ENCODE measurements around the gene CAPN8.
"Not testable (repeated sequence)": the region's sequence is repeated elsewhere in the genome, so short reads cannot be mapped to it uniquely, and the experiment has no call there.

Gene CAPN8

GRCh38 chr1:223519116-223519515 lies 146.4 kb downstream of the CAPN8 start:
- DNase-seq: no peak

DNA sequence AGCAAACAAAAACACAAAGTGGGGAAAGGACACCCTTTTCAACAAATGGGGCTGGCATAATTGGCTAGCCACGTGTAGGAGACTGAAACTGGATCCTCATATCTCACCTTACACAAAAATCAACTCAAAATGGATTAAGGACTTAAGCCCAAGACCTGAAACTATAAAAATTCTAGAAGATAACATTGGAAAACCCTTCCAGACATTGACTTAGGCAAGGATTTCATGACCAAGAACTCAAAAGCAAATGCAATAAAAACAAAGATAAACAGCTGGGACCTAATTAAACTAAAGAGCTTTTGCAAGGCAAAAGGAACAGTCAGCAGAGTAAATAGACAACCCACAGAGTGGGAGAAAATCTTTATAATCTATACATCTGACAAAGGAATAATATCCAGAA lies 146.9 kb downstream of the CAPN8 start:
- DNase-seq: not testable (repeated sequence)

DNA sequence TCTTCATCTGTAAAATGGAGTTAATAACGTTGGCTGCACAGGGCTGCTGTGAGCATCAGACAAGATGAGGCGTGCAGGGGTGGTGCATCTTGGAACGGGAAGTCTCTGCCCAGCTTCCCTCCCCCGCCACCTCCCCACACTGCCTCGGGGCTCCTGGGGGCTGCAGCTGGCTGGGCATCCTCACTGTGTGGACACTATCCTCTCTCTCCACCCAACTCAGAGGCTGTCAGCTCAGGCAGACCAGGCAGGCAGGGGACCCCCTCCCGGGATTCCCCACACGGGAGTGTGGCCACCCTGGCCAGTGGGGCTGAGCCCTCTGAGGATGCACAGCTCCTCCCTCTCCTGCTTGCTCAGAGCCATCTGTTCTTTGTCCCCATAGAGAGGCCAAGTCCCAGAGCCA lies 149.6 kb downstream of the CAPN8 start:
- DNase-seq: no peak

DNA sequence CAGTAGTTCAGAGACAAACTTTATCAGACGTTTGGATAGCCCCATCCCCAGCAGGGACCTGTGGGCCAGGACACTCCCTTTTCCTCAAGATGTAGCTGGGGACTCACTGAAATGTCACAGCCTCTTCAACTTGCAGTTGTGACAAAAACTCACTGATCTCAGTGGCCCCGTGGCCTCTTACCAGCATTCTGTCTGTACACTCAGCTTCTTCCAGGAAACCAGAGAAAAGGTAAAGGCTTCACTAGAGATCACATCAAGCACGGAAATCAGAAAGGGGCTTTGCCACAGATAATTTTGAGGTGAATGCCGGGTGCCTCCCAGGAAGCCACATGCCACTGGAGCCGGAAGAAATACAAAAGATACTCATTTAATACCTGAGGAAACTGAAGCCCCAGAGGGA lies 150.1 kb downstream of the CAPN8 start:
- peak; percentile 45 for DNase-seq

GRCh38 chr1:223514644-223515043 lies 150.9 kb downstream of the CAPN8 start:
- DNase-seq: peak; percentile 7

DNA sequence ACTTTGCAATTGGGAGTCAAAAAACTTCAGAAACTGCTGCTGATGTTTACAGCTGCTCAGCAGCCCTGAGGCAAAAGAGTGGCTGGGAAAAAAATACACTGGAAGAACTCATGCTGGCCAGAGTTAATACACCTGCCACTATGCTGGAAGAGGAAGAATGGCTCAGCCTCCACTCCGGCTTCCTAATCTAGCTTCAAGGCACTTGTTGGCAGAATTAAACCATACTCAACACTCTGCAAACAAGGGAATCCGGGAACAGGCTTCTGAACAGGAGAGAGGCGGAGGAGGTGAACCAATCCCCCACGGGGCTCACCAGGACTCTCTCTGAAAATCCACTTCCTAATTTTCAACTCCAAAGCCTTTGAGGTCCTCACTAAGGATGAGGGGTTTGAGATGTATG lies 152.2 kb downstream of the CAPN8 start:
- no peak for DNase-seq

- DNase-seq: no peak
These were observed 153.4 kb downstream of the CAPN8 start for GRCh38 chr1:223512057-223512456.

DNA sequence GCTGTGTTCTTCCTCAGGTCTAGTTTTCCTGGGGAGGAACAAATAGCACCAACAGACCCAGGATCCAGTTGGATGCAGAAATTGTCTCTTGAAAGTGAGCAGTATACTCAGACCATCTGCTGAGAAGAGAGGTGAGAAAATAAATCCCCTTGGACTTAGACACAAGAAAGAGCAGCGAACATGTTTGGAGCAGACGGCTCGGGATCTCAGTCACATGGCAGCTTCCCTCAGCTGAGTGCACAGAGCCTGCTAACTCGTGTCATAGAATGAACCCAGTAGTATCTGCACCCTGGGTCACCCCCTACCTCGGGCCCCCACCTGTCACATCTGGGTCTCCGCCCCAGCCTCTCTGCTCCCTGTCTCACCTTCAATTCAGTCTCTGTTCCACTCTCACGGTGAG lies 156.7 kb downstream of the CAPN8 start:
- no peak for DNase-seq

DNA sequence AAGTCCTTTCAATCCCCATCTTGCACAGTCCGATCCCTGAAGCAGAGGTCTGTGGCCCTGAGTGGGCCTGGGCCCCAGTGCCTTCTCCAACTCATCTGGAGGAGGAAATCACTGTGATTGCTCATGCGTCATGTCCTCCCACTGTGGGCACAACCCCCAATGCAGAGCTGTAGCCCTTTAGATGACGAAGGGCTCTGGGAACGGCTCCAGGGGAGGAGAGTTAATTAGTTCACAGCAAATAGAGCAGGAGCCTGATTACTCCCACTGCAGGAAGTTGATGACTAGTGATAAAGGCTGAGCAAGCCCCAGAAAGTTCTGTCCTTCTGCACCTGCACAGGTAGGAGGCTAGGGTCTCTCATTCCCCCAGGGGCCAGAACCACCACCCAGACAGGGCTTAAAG lies 160.8 kb downstream of the CAPN8 start:
- DNase-seq: no peak

GRCh38 chr1:223503348-223503747 lies 162.2 kb downstream of the CAPN8 start:
- DNase-seq: no peak

- no peak for DNase-seq
These were observed 164.7 kb downstream of the CAPN8 start for GRCh38 chr1:223500560-223501425.

DNA sequence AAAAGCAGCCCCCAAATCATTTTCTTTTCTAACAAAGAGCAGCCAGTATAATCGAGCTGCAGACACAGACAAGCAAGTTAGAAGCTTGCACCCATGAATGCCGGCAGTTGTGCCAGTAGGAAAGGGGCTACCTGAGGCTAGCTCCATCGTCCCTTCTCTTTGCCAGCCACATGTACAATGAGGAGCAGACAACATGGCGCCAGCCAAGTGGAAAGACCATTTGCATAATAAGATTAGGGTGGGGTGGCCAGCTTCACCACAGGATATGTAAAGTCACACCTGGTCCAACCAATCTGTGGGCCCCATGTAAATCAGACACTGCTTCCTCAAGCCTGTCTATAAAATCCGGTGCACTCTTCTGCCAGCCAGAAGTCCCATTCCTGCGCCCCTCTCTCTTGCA lies 168.6 kb downstream of the CAPN8 start:
- no peak for DNase-seq

GRCh38 chr1:223494926-223495645 lies 170.4 kb downstream of the CAPN8 start:
- DNase-seq: no peak

- no peak for DNase-seq
These were observed 173.5 kb downstream of the CAPN8 start for GRCh38 chr1:223492044-223492443.
